Measurements from ENCODE around the gene WFDC12. TPM values are rescaled to one million over a fixed set of nuclear protein-coding genes. Genes with fewer than 3 reads are reported as not detected.

Gene WFDC12
- total RNA-seq, 1 experiment from 2014 or later: not detected

- TF ChIP-seq EZH2 (IDR thresholded peaks at IDR 0.05; ENCODE audit: low read length, unreplicated experiment): no peak
- TF ChIP-seq, protein P1, sequence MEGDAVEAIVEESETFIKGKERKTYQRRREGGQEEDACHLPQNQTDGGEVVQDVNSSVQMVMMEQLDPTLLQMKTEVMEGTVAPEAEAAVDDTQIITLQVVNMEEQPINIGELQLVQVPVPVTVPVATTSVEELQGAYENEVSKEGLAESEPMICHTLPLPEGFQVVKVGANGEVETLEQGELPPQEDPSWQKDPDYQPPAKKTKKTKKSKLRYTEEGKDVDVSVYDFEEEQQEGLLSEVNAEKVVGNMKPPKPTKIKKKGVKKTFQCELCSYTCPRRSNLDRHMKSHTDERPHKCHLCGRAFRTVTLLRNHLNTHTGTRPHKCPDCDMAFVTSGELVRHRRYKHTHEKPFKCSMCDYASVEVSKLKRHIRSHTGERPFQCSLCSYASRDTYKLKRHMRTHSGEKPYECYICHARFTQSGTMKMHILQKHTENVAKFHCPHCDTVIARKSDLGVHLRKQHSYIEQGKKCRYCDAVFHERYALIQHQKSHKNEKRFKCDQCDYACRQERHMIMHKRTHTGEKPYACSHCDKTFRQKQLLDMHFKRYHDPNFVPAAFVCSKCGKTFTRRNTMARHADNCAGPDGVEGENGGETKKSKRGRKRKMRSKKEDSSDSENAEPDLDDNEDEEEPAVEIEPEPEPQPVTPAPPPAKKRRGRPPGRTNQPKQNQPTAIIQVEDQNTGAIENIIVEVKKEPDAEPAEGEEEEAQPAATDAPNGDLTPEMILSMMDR (conservative IDR thresholded peaks at IDR 0.05; ENCODE audit: low read depth, low read length): no peak
- TF ChIP-seq EZH2phosphoT487 (IDR thresholded peaks at IDR 0.05; ENCODE audit: borderline replicate concordance, low read length): no peak
- Histone ChIP-seq H3K9me2 (replicated peaks; ENCODE audit: low read length) (no peaks in the 10 kb centered on the region), H3K27ac (ENCODE audit: low read length) (no peak overlapping the region), H2AFZ (ENCODE audit: low read length) (no peak overlapping the region), H4K20me1 (ENCODE audit: low read length) (no peaks in the 10 kb centered on the region), H3K9ac (ENCODE audit: low read length) (no peak overlapping the region), H3K79me2 (ENCODE audit: low read length) (no peaks in the 10 kb centered on the region), H3K36me3 (ENCODE audit: low read depth, low read length) (no peaks in the 10 kb centered on the region), H3K4me2 (ENCODE audit: low read length) (no peak overlapping the region), H3K27me3 (ENCODE audit: low read length) (no peaks in the 10 kb centered on the region), H3K4me3 (ENCODE audit: low read length) (no peak overlapping the region), H3K9me3 (ENCODE audit: low read length) (no peaks in the 10 kb centered on the region), H3K4me1 (ENCODE audit: insufficient read depth, low read length) (peaks cover 10% of the 10 kb centered on the region), H3F3A (ENCODE audit: low read length, unreplicated experiment) (no peaks in the 10 kb centered on the region)
- intact Hi-C loops (cut with micrococcal nuclease): no loop called here
- BruUV-seq (replicated peaks): no TSS peak
- no peak for ATAC-seq
- no peak for DNase-seq
- CTCF ChIA-PET: no interaction called here
- POLR2A ChIA-PET (ENCODE audit: unreplicated experiment): no interaction called here
Observed at GRCh38 chr20:45101333-45101850, 22.9 kb downstream of the WFDC12 start.

DNA sequence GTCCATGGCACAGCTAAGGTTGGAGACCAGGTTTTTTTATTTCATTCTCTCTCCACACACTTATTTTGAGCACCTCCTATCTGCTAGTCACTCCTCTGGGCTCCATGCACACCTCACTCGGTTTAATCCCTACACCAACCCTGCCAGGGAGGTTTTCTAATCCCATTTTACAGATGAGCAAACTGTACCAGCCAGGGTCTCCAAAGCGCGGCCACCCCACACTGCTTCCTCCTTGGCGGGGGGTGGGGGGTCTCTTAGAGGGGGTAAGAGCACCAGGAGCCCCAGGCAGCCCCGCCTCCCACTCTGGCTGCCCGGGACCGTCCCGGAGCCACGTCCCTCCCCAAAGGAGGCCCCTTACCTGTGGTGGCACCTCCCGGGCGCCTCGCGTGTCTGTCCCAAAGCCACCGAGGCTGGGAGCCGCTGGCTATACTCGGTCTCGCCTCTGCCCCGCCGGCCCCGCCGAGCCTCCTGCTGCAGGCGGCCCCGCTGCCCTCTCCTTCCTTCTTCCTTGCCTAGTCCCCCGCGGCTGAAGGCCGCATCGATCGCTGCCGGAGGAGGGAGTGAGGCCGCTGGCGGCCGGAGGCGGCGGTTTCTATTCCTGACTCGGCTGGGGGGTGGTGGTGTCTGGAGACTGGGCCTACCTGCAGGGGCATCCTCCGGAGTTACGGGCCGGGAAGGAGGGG lies 23.6 kb downstream of the WFDC12 start, which contains the start of gene KCNS1:
TSS of gene KCNS1 (minus strand) at position 565 of the 683 bp plus-strand sequence. CDS start 1,891 bp downstream, outside the sequence.
- TF ChIP-seq EZH2 (IDR thresholded peaks at IDR 0.05; ENCODE audit: low read length, unreplicated experiment) (no peak), EZH2phosphoT487 (IDR thresholded peaks at IDR 0.05; ENCODE audit: borderline replicate concordance, low read length) (no peak)
- ATAC-seq: no peak
- no peak within 1 kb of the TSS for H3K4me2 ChIP-seq (ENCODE audit: low read length)

DNA sequence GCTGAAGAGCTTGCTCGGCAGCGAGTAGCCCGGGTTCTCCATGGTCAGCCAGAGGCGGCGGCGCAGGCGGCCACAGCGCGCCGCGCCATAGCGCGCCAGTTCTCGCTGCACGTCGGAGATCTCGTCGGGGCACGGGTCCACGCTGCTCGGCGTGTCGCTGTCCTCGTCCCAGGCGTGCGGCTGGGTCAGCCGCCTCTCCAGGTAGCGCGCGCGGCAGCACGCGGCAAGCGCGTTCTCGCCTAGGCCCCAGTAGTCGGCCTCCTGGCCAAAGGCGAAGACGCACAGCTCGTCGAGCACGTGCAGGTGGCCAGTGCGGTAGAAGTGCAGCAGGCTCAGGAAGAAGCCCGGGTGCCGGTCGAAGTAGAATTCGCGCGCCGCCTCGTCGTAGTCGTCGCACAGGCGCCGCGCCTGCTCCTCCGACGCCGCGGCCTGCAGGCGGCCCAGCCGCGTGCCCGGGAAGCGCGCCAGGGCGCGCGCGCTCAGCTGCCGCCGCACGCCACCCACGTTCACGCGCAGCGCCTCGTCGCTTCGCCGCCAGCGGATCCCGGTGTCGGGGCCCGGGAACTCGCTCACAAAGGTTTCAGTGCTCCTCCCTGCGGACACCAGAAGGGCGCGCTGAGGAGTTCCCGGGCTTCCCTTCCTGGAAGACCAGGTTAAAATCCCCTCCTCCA lies 26.0 kb downstream of the WFDC12 start:
- H3K9ac ChIP-seq (ENCODE audit: low read length): no peak overlapping the region
- H3K9me2 ChIP-seq (replicated peaks; ENCODE audit: low read length): no peaks in the 10 kb centered on the region
- ATAC-seq: no peak
- DNase-seq: no peak
- no peaks in the 10 kb centered on the region for H3F3A ChIP-seq (ENCODE audit: low read length, unreplicated experiment)
- TF ChIP-seq EZH2 (IDR thresholded peaks at IDR 0.05; ENCODE audit: low read length, unreplicated experiment) (no peak), EZH2phosphoT487 (IDR thresholded peaks at IDR 0.05; ENCODE audit: borderline replicate concordance, low read length) (no peak)
- TF ChIP-seq, protein P1 (conservative IDR thresholded peaks at IDR 0.05; ENCODE audit: low read depth, low read length): no peak
- ChIA-PET CTCF (no interaction called here), POLR2A (ENCODE audit: unreplicated experiment) (no interaction called here)
- BruUV-seq (replicated peaks): no TSS peak
- no peak overlapping the region for H2AFZ ChIP-seq (ENCODE audit: low read length)
- H3K27me3 ChIP-seq (ENCODE audit: low read length): no peaks in the 10 kb centered on the region
- intact Hi-C loops (cut with micrococcal nuclease): no loop called here
- H3K27ac ChIP-seq (ENCODE audit: low read length): no peak overlapping the region
- H3K79me2 ChIP-seq (ENCODE audit: low read length): no peaks in the 10 kb centered on the region
- H3K9me3 ChIP-seq (ENCODE audit: low read length): no peaks in the 10 kb centered on the region
- no peaks in the 10 kb centered on the region for H3K4me1 ChIP-seq (ENCODE audit: insufficient read depth, low read length)
- no peaks in the 10 kb centered on the region for H4K20me1 ChIP-seq (ENCODE audit: low read length)
- H3K4me3 ChIP-seq (ENCODE audit: low read length): no peak overlapping the region
- no peak overlapping the region for H3K4me2 ChIP-seq (ENCODE audit: low read length)
- H3K36me3 ChIP-seq (ENCODE audit: low read depth, low read length): no peaks in the 10 kb centered on the region

More for the DNA sequence above, 23.6 kb downstream of the WFDC12 start, which contains the start of gene KCNS1:
- ChIA-PET CTCF (interaction anchor here (0.6 to 1.4 kb wide), 2 partner anchors 57 to 58 kb away, joined by 3 to 5 read pairs; no protein-coding TSS in a partner anchor), POLR2A (ENCODE audit: unreplicated experiment) (no interaction called here)
- Histone ChIP-seq H3K27me3 (ENCODE audit: low read length) (no peaks in the 10 kb centered on the region), H3F3A (ENCODE audit: low read length, unreplicated experiment) (no peaks in the 10 kb centered on the region), H3K9me2 (replicated peaks; ENCODE audit: low read length) (no peaks in the 10 kb centered on the region), H3K9ac (ENCODE audit: low read length) (no peak within 1 kb of the TSS), H2AFZ (ENCODE audit: low read length) (no peak within 1 kb of the TSS), H3K9me3 (ENCODE audit: low read length) (no peaks in the 10 kb centered on the region), H3K36me3 (ENCODE audit: low read depth, low read length) (no peaks in the 10 kb centered on the region), H3K4me3 (ENCODE audit: low read length) (no peak within 1 kb of the TSS), H3K4me1 (ENCODE audit: insufficient read depth, low read length) (peaks cover 10% of the 10 kb centered on the region), H4K20me1 (ENCODE audit: low read length) (no peaks in the 10 kb centered on the region), H3K79me2 (ENCODE audit: low read length) (no peaks in the 10 kb centered on the region), H3K27ac (ENCODE audit: low read length) (no peak within 1 kb of the TSS)
- intact Hi-C loops (cut with micrococcal nuclease): no loop called here
- DNase-seq: no peak
- BruUV-seq (replicated peaks): no TSS peak
